Adrenal gland (tissue), 5 donors: Measurements from ENCODE around the gene ELOA.

Experiments used
- POLR2A ChIP-seq, 2 donors: fragments of 450-650 bp; IDR thresholded peaks; one replicate each; pipeline ENCODE4 v1.6.1; 2017; ENCODE audit warnings: antibody characterized with exemption in 2 of 2, mild to moderate bottlenecking in 2 of 2, moderate library complexity in 1 of 2
- TF ChIP-seq, protein P1 (sequence below), 6 experiments: fragments of 450-650 bp in 4 of 6; fragments of 200-600 bp in 2 of 6; sonication (generic) in 1 of 6; IDR thresholded peaks; 1 replicate in 5 of 6; 2 replicates in 1 of 6; pipeline versions ENCODE4 v1.5.1 to v1.8.0; 2016 to 2021; ENCODE audit warnings: antibody characterized with exemption in 6 of 6, mild to moderate bottlenecking in 2 of 6, moderate library complexity in 1 of 6
- donor health status: DM: no; HTN: no; CAD: no.

DNA sequence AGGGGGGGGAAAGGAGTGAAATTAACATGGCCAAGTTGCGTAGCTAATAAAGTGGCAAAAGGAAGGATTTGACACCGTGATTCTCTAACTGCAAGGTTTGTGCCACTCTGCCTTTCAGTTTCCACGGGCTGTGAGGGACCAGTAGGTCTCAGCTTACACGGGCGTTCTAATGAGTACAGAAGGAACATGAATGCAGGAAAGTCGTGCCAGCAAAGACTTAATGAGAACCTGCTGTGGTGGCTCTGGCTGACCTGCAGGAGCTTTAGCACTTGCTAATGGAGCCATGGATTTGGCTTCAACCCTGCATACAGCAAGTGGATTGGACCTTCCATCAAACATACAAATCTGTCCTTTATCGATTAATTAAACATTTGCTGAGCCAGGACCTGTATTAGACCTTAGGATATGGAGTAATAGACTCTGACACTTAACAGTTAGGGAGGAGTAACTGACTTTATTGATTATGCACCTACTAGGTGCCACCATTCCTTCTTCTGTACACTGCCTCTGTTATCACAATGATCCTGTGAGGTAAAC lies 19.8 kb downstream of the ELOA start:
- TF ChIP-seq, protein P1, sequence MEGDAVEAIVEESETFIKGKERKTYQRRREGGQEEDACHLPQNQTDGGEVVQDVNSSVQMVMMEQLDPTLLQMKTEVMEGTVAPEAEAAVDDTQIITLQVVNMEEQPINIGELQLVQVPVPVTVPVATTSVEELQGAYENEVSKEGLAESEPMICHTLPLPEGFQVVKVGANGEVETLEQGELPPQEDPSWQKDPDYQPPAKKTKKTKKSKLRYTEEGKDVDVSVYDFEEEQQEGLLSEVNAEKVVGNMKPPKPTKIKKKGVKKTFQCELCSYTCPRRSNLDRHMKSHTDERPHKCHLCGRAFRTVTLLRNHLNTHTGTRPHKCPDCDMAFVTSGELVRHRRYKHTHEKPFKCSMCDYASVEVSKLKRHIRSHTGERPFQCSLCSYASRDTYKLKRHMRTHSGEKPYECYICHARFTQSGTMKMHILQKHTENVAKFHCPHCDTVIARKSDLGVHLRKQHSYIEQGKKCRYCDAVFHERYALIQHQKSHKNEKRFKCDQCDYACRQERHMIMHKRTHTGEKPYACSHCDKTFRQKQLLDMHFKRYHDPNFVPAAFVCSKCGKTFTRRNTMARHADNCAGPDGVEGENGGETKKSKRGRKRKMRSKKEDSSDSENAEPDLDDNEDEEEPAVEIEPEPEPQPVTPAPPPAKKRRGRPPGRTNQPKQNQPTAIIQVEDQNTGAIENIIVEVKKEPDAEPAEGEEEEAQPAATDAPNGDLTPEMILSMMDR (IDR thresholded peaks at IDR 0.05): no peak
- TF ChIP-seq POLR2A (IDR thresholded peaks at IDR 0.05): no peak
